Spleen (tissue), 7 donors: Measurements from ENCODE around the gene CDC42EP3.

Experiments used
- POLR2A ChIP-seq, 3 donors: fragments of 450-650 bp; IDR thresholded peaks; one replicate each; pipeline ENCODE4 v1.5.1; 2017; ENCODE audit warnings: antibody characterized with exemption in 3 of 3, mild to moderate bottlenecking in 1 of 3
- TF ChIP-seq, protein P1 (sequence below), 11 experiments: fragments of 200-600 bp in 7 of 11; fragments of 450-650 bp in 4 of 11; sonication (generic) in 4 of 11; IDR thresholded peaks in 8 of 11; conservative IDR thresholded peaks in 3 of 11; 1 replicate in 7 of 11; 2 replicates in 4 of 11; pipeline versions ENCODE4 v1.4.0 to v1.8.0; 2016 to 2021; ENCODE audit warnings: antibody characterized with exemption in 11 of 11, inconsistent platforms in 4 of 11, mild to moderate bottlenecking in 1 of 11
- donor health status: DM: no; HTN: no; CAD: no; lungs with moderate emphysema.
- donor health status: DM: no; HTN: no; CAD: no.
- donor health status: DM: no; HTN: no; CAD: no.

DNA sequence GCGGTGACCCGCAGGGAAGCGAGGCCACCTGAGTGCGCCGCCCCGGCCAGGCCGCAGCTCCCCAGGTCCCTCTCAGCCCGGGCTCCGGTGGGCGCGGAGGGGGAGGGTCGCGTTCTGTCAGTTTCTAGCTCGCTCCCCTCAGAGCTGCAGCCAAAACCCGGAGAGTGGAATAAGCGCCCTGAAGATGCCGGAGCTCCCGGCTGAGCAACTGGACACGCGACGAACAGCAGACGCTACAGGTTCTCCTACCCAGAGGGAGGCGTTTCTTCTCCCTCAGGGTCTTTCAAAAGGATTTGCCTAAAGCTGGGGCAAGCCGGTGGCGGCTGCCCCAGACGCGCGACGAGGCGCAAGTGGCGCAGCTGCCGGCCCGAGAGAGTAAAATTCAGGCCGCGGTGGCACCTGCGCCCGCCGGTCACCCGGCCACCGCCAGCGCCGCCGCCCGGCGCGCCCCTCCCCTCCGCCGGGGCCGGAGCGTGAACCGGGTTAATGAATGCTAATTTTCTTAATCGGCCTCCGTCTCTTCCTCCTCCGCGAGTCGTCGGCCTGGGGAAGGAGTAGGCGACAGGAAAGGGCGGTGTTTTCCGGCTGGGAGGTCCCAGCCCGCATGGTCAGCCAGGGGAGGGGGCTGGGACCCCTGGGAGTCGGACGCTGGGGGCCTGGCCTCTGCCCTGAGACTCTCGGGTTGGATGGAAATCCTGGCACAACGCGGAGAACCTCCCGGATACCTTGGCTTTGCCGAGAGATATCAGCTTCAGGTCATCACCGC lies 845 bp upstream of the CDC42EP3 start:
- no peak for TF ChIP-seq POLR2A (IDR thresholded peaks at IDR 0.05)
- TF ChIP-seq, protein P1, sequence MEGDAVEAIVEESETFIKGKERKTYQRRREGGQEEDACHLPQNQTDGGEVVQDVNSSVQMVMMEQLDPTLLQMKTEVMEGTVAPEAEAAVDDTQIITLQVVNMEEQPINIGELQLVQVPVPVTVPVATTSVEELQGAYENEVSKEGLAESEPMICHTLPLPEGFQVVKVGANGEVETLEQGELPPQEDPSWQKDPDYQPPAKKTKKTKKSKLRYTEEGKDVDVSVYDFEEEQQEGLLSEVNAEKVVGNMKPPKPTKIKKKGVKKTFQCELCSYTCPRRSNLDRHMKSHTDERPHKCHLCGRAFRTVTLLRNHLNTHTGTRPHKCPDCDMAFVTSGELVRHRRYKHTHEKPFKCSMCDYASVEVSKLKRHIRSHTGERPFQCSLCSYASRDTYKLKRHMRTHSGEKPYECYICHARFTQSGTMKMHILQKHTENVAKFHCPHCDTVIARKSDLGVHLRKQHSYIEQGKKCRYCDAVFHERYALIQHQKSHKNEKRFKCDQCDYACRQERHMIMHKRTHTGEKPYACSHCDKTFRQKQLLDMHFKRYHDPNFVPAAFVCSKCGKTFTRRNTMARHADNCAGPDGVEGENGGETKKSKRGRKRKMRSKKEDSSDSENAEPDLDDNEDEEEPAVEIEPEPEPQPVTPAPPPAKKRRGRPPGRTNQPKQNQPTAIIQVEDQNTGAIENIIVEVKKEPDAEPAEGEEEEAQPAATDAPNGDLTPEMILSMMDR (IDR thresholded peaks at IDR 0.05 in 8 of 11, conservative IDR thresholded peaks at IDR 0.05 in 3 of 11), result no peak
